HL-60 (cell line): Measurements from ENCODE around the gene ABHD16A.

Experiments
- POLR2AphosphoS5 ChIP-seq: IDR thresholded peaks from 2 replicates; pipeline ENCODE4 v1.6.1; 2012; ENCODE audit warnings: low read depth
- TF ChIP-seq, protein P1 (sequence below): IDR thresholded peaks from one replicate; pipeline ENCODE4 v1.5.1; 2011; ENCODE audit warnings: low read length, control low read depth, inconsistent platforms; ENCODE audit not compliant: insufficient read depth

DNA sequence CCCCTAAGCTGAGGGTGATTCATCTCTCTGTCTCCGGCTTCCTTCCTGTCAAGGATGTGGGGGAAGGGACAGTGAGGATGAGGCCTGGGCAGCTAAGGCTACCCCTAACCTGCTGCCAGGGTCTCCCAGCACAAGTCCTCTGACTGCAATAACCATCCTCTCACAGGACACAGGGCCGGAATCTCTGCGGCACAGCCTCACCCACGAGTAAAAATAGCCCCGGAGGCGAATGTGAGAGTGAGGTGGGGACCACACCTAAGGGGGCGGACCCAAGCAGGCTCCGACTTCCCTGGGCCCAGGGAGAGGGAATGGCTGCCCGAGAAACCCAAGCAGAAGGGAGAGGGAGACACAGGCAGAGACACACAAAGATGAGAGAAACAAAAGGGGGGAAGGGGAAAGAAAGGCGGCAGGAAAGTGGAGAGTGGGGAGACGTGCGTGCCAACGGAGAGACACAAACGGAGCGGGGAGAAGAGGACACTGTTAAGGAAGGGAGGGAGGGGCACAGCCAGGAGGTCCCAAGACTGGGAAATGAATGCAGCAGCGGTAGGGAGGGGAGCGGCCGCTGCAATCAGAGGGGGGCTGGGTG is 31.8 kb upstream of the ABHD16A start:
- TF ChIP-seq, protein P1, sequence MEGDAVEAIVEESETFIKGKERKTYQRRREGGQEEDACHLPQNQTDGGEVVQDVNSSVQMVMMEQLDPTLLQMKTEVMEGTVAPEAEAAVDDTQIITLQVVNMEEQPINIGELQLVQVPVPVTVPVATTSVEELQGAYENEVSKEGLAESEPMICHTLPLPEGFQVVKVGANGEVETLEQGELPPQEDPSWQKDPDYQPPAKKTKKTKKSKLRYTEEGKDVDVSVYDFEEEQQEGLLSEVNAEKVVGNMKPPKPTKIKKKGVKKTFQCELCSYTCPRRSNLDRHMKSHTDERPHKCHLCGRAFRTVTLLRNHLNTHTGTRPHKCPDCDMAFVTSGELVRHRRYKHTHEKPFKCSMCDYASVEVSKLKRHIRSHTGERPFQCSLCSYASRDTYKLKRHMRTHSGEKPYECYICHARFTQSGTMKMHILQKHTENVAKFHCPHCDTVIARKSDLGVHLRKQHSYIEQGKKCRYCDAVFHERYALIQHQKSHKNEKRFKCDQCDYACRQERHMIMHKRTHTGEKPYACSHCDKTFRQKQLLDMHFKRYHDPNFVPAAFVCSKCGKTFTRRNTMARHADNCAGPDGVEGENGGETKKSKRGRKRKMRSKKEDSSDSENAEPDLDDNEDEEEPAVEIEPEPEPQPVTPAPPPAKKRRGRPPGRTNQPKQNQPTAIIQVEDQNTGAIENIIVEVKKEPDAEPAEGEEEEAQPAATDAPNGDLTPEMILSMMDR: no peak
- no peak; the same call in 1 of the 2 replicates for TF ChIP-seq POLR2AphosphoS5
